ENCODE results near the gene PPP1R37. TPM values are rescaled to one million over a fixed set of nuclear protein-coding genes. Genes with fewer than 3 reads are reported as not detected.

PPP1R37 gene
- total RNA-seq, 1 donor from 2014 or later: 36.5 TPM

GRCh38 chr19:45158503-45159209 is 65.7 kb downstream of the PPP1R37 start:
- DNase-seq (ENCODE audit: low read depth): no peak
- H3K27me3 ChIP-seq (ENCODE audit: control insufficient read depth, insufficient read depth, low read length): peaks cover 35% of the 10 kb centered on the region
- no peaks in the 10 kb centered on the region for H3K36me3 ChIP-seq (ENCODE audit: control insufficient read depth, insufficient read depth, low read length)
- TF ChIP-seq, protein P1, sequence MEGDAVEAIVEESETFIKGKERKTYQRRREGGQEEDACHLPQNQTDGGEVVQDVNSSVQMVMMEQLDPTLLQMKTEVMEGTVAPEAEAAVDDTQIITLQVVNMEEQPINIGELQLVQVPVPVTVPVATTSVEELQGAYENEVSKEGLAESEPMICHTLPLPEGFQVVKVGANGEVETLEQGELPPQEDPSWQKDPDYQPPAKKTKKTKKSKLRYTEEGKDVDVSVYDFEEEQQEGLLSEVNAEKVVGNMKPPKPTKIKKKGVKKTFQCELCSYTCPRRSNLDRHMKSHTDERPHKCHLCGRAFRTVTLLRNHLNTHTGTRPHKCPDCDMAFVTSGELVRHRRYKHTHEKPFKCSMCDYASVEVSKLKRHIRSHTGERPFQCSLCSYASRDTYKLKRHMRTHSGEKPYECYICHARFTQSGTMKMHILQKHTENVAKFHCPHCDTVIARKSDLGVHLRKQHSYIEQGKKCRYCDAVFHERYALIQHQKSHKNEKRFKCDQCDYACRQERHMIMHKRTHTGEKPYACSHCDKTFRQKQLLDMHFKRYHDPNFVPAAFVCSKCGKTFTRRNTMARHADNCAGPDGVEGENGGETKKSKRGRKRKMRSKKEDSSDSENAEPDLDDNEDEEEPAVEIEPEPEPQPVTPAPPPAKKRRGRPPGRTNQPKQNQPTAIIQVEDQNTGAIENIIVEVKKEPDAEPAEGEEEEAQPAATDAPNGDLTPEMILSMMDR (IDR thresholded peaks at IDR 0.05; ENCODE audit: insufficient read depth, low read length, poor library complexity, severe bottlenecking): no peak
- H3K4me3 ChIP-seq (ENCODE audit: low read depth, low read length): no peak overlapping the region

DNA sequence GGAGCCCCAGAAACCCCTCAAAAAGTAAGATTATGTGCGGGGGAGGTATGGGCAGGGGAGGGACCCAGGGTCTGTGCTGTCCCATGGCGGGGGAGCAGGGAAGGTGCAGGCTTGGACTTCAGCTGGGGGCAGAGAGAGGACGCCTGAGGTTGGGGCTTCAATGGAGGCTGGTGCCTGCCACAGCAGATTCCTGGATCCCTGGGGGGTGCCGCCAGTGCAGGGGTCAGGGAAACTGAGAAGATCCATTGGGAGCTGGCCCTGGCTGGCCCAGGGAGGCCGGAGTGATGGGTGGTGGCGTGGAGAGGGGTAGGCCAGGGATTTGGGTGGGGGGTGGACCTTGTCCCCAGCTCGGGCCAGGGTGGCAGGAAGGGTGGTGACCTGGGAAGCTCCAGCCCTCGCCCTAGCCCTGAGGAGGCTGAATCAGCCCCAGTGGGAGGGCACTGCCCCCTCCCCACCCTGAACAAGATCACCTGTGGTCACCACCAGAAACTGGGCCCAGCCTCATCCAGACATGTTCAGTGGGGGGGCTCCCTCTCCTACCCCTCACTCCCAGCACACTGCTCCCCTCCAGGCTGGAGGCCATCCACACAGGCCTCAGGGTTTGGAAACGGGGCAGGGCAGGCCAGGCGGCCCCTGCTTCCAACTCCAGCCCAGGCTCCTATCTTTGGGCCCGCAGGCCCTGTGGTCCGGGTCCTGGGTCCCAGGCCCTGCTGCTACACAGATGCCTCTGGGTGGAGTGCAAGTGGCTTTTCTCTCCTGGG is 66.4 kb downstream of the PPP1R37 start:
- TF ChIP-seq, protein P1 (IDR thresholded peaks at IDR 0.05; ENCODE audit: insufficient read depth, low read length, poor library complexity, severe bottlenecking): no peak
- no peak overlapping the region for H3K4me3 ChIP-seq (ENCODE audit: low read depth, low read length)
- H3K36me3 ChIP-seq (ENCODE audit: control insufficient read depth, insufficient read depth, low read length): no peaks in the 10 kb centered on the region
- peaks cover 31% of the 10 kb centered on the region for H3K27me3 ChIP-seq (ENCODE audit: control insufficient read depth, insufficient read depth, low read length)
- DNase-seq (ENCODE audit: low read depth): no peak

GRCh38 chr19:45159971-45160324 is 67.0 kb downstream of the PPP1R37 start:
- no peak for DNase-seq (ENCODE audit: low read depth)
- peaks cover 31% of the 10 kb centered on the region for H3K27me3 ChIP-seq (ENCODE audit: control insufficient read depth, insufficient read depth, low read length)
- no peaks in the 10 kb centered on the region for H3K36me3 ChIP-seq (ENCODE audit: control insufficient read depth, insufficient read depth, low read length)
- no peak overlapping the region for H3K4me3 ChIP-seq (ENCODE audit: low read depth, low read length)
- TF ChIP-seq, protein P1 (IDR thresholded peaks at IDR 0.05; ENCODE audit: insufficient read depth, low read length, poor library complexity, severe bottlenecking): no peak

DNA sequence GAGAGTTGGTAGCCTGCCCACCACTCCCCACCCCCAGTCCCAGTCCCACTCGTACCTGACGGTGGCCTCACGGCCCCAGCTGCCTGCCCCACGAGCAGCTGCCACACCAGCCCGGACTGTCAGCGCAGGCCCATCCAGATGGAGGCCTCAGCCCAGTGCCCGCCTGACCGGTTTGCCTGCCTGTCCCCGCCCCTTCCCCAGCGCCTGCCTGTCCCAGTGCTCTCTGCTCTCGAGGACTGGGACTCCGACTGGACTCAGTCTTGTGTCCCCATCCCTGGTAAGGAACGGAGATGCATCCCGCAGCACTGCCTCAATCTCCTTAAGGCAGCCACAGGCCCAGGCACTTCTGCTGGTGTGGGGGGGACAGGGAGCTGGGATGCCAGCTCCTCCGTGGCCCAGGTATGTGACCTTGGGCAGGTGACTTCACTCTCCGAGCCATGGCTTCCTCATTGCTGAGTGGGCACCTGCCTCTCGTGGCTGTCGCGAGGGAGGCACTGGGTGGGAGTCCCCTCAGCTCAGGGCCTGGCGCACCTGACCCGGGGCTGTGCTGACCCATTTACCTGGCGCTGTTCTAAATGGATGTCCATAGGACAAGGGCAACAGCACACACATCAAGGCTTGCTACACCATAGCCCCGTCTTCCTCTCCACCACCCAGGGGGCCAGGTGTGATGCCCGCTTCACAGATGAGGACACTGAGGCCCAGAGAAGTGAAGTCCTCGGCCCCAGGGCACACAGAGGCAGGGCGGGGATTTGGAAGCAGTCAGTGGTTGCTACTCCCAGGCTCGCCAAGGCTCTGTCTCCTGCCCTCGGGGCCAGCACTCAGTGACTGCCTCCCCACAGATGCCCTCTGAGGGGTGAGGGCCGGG is 68.1 kb downstream of the PPP1R37 start, which contains the start of gene NKPD1:
NKPD1 (minus strand) TSS at position 113 of the 868 bp plus-strand sequence. CDS start 832 bp downstream, outside the sequence.
- no peak for DNase-seq (ENCODE audit: low read depth)
- TF ChIP-seq, protein P1 (IDR thresholded peaks at IDR 0.05; ENCODE audit: insufficient read depth, low read length, poor library complexity, severe bottlenecking): no peak
- Histone ChIP-seq H3K4me3 (ENCODE audit: low read depth, low read length) (no peak within 1 kb of the TSS), H3K27me3 (ENCODE audit: control insufficient read depth, insufficient read depth, low read length) (peaks cover 30% of the 10 kb centered on the region), H3K36me3 (ENCODE audit: control insufficient read depth, insufficient read depth, low read length) (no peaks in the 10 kb centered on the region)

DNA sequence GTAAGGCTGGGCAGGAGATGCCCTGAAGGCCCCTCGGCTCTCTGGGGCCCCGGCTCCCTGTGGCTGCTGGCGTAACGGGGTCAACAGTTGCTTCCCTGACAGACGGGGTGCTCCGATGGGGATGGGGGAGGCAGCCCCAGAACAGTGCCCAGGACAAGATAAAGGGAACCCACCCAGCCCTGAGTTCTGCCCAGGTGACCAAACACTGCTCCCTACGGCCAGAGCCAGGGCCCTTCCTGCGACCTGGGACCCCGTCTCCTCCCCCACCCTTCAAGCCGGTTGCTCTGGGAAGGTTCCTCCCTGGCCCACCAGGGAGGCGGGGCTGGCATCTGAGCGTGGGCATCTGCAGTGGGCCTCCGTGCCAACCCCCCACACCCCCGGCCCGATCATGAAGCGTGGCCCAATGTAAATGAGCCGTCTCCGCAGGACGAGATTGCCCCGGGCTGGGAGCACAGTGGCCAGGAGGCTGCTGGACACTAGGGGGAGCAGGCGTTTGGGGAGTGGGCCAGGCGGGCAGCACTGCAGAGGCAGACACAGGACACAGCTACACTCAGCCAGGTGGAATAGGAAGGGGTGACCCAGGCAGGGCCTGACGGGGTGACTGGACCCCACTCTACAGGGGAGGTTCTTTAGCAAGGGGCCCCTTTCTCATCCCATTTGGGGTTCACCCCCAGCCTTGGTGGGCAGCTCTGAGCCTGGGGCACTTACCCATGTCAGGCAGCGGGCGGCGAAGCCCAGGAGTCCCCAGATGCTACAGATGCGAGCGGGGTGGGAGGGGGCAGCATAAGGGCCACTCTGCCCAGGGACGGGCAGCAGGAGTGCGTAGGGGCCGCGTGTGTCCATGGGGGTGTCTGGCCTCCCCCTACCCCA is 69.0 kb downstream of the PPP1R37 start:
- Histone ChIP-seq H3K36me3 (ENCODE audit: control insufficient read depth, insufficient read depth, low read length) (no peaks in the 10 kb centered on the region), H3K27me3 (ENCODE audit: control insufficient read depth, insufficient read depth, low read length) (peaks cover 22% of the 10 kb centered on the region), H3K4me3 (ENCODE audit: low read depth, low read length) (no peak overlapping the region)
- TF ChIP-seq, protein P1 (IDR thresholded peaks at IDR 0.05; ENCODE audit: insufficient read depth, low read length, poor library complexity, severe bottlenecking): peak; percentile 89
- no peak for DNase-seq (ENCODE audit: low read depth)
